ENCODE measurements around the gene SLC6A20. TPM values are rescaled to one million over a fixed set of nuclear protein-coding genes. Genes with fewer than 3 reads are reported as not detected.

Gene SLC6A20
- total RNA-seq, 1 donor from 2014 or later = not detected

DNA sequence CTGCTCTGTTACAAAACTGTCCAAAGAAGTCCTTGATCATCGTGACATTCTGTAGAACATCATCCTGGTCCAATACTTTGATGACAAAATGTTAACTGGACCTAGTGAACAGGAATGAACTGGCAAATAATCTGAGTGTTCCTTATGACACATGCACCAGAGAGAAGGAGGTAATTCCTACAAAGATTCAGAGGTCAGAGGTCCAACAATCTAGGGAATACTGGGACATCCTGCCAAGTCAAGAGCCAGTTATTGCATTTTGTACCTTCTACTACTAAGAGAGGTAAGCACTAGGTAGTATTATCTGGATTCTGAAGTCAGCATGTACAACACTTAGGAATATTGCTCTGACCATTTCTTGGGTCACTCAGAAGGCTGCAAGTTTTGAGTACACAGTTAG lies 24.8 kb upstream of the SLC6A20 start:
- peaks cover 12% of the 10 kb centered on the region for H3K9me3 Mint-ChIP-seq
- TF ChIP-seq, protein P1, sequence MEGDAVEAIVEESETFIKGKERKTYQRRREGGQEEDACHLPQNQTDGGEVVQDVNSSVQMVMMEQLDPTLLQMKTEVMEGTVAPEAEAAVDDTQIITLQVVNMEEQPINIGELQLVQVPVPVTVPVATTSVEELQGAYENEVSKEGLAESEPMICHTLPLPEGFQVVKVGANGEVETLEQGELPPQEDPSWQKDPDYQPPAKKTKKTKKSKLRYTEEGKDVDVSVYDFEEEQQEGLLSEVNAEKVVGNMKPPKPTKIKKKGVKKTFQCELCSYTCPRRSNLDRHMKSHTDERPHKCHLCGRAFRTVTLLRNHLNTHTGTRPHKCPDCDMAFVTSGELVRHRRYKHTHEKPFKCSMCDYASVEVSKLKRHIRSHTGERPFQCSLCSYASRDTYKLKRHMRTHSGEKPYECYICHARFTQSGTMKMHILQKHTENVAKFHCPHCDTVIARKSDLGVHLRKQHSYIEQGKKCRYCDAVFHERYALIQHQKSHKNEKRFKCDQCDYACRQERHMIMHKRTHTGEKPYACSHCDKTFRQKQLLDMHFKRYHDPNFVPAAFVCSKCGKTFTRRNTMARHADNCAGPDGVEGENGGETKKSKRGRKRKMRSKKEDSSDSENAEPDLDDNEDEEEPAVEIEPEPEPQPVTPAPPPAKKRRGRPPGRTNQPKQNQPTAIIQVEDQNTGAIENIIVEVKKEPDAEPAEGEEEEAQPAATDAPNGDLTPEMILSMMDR (IDR thresholded peaks at IDR 0.05; ENCODE audit: unreplicated experiment) = no peak
- no peaks in the 10 kb centered on the region for H3K4me1 Mint-ChIP-seq
- H3K27me3 Mint-ChIP-seq (ENCODE audit: low read depth) = no peaks in the 10 kb centered on the region
- no peak for DNase-seq (ENCODE audit: low spot score in 2 of 2, unreplicated experiment in 2 of 2)
- H3K27ac Mint-ChIP-seq = no peak overlapping the region
- no peak overlapping the region for H3K4me3 Mint-ChIP-seq
- peaks cover 38% of the 10 kb centered on the region for H3K36me3 Mint-ChIP-seq

DNA sequence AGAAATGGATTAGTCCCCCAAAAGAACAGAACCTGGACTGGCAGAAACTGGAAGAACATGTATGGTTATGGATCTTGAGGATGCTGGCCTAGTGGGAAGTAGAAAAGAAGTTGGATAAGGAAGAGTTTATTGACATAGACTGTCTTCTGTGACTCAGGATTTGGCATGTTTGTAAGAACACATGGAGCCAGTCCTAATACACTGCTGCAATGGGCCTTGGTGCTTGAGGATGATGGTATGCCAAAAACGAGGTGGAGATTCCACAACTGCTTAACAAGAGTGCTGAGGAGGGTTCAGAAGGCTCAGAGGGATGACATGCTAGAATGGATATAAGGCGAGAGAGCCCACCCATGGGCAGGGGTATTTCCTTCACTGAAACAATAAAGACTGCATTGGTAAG lies 23.2 kb upstream of the SLC6A20 start:
- H3K27me3 Mint-ChIP-seq (ENCODE audit: low read depth) = no peaks in the 10 kb centered on the region
- DNase-seq (ENCODE audit: low spot score in 2 of 2, unreplicated experiment in 2 of 2) = no peak
- no peak overlapping the region for H3K27ac Mint-ChIP-seq
- peaks cover 46% of the 10 kb centered on the region for H3K36me3 Mint-ChIP-seq
- peaks cover 19% of the 10 kb centered on the region for H3K9me3 Mint-ChIP-seq
- TF ChIP-seq, protein P1 (IDR thresholded peaks at IDR 0.05; ENCODE audit: unreplicated experiment) = no peak
- H3K4me3 Mint-ChIP-seq = no peak overlapping the region
- H3K4me1 Mint-ChIP-seq = no peaks in the 10 kb centered on the region

DNA sequence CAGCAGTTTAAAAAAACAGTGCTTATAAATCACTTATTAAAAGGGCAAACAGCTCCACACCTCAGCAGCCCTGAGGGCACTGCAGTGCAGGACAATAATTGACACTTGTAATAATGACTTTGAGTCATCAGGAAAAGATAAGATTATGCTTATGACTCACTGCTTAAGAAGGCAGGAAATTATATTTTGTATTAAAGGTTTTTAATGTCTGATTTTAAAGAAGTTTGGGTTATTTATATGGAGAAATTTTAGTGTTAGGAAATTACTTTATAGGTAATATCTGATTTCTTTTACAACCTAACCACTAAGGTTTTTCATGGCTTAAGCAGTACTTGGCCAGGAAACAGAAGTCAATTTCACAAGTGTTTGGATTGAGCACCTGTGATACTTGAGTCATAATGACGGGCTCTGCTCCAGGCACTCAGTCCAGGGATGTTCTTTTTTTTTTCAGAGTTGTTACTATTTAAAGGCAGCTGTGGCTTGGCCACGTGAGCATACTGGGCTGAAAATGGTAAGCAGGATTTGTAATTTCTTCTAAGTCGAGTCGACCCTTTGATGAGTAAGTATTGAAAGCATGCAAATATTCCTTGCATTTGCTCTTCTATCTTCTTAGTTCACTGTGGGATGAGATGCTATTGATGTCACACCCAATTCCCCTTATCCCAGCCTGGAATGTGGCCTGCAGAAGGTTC lies 21.6 kb upstream of the SLC6A20 start:
- Mint-ChIP-seq H3K27ac (no peak overlapping the region), H3K9me3 (peaks cover 19% of the 10 kb centered on the region), H3K27me3 (ENCODE audit: low read depth) (no peaks in the 10 kb centered on the region)

DNA sequence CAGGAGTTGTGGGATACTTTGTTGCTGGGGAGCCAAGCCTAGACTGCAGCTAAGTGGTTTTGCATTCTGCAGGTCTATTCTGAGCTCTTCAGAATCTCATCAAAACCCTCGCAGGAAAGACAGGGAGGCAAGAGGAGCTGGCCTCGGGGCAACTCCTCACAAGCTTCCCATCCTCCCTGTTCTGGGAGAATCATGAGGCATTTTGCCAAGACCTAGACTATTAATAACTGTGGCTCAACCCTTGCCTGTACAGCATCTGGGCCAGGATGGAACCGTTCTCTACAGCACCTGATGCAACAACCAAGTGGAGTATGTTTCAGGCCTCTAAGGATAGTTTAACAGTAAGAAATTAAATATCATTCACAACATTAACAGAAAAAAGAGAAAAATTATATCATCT lies 20.2 kb upstream of the SLC6A20 start:
- DNase-seq (ENCODE audit: low spot score in 2 of 2, unreplicated experiment in 2 of 2) = no peak
- Mint-ChIP-seq H3K27me3 (ENCODE audit: low read depth) (no peaks in the 10 kb centered on the region), H3K4me3 (no peak overlapping the region), H3K9me3 (peaks cover 19% of the 10 kb centered on the region), H3K27ac (no peak overlapping the region), H3K4me1 (no peaks in the 10 kb centered on the region), H3K36me3 (peaks cover 44% of the 10 kb centered on the region)
- TF ChIP-seq, protein P1 (IDR thresholded peaks at IDR 0.05; ENCODE audit: unreplicated experiment) = no peak

More for the DNA sequence above, 21.6 kb upstream of the SLC6A20 start:
- TF ChIP-seq, protein P1 (IDR thresholded peaks at IDR 0.05; ENCODE audit: unreplicated experiment) = no peak
- no peak for DNase-seq (ENCODE audit: low spot score in 2 of 2, unreplicated experiment in 2 of 2)
- Mint-ChIP-seq H3K4me1 (no peaks in the 10 kb centered on the region), H3K4me3 (no peak overlapping the region), H3K36me3 (peaks cover 49% of the 10 kb centered on the region)

DNA sequence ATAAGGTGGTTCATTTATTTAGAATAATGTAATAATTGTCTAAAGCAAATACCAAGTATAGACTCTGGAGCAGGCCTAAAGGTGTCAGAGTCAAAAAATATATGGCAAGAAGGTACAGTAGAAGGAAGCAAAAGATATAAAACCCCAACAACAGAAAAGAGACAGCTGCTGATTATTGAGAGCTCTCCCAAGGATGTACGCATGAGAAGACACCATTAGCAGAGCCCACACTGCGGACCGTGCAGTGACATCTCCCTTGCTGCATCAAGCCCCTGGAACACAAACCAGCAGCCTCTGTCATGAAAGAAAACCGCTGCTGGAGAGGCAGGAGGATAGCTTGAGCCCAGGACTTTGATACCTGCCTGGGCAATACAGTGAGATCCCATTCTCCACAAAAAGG lies 18.0 kb upstream of the SLC6A20 start:
- no peak overlapping the region for H3K27ac Mint-ChIP-seq
- H3K4me1 Mint-ChIP-seq = no peaks in the 10 kb centered on the region
- peaks cover 35% of the 10 kb centered on the region for H3K36me3 Mint-ChIP-seq
- no peak for DNase-seq (ENCODE audit: low spot score in 2 of 2, unreplicated experiment in 2 of 2)
- peaks cover 19% of the 10 kb centered on the region for H3K9me3 Mint-ChIP-seq
- H3K4me3 Mint-ChIP-seq = no peak overlapping the region
- TF ChIP-seq, protein P1 (IDR thresholded peaks at IDR 0.05; ENCODE audit: unreplicated experiment) = no peak
- no peaks in the 10 kb centered on the region for H3K27me3 Mint-ChIP-seq (ENCODE audit: low read depth)
